Measurements from ENCODE around the gene VLDLR. TPM values are rescaled to one million over a fixed set of nuclear protein-coding genes. Genes with fewer than 3 reads are reported as not detected.

Gene VLDLR
- total RNA-seq, 1 donor from 2014 or later = 47.8 TPM

GRCh38 chr9:2675834-2676233 lies 54.2 kb downstream of the VLDLR start:
- TF ChIP-seq CTCF (IDR thresholded peaks at IDR 0.05; ENCODE audit: unreplicated experiment) = no peak
- peak overlapping the region; percentile 38 for H3K27ac Mint-ChIP-seq
- no peak for DNase-seq (ENCODE audit: low spot score in 2 of 2, unreplicated experiment in 2 of 2)
- H3K36me3 Mint-ChIP-seq = no peaks in the 10 kb centered on the region
- no peak overlapping the region for H3K4me3 Mint-ChIP-seq
- no peaks in the 10 kb centered on the region for H3K27me3 Mint-ChIP-seq (ENCODE audit: low read depth)
- H3K9me3 Mint-ChIP-seq = peaks cover 5% of the 10 kb centered on the region
- peaks cover 15% of the 10 kb centered on the region for H3K4me1 Mint-ChIP-seq

- Mint-ChIP-seq H3K36me3 (no peaks in the 10 kb centered on the region), H3K27ac (no peak overlapping the region), H3K27me3 (ENCODE audit: low read depth) (no peaks in the 10 kb centered on the region), H3K4me1 (peaks cover 15% of the 10 kb centered on the region), H3K9me3 (peaks cover 9% of the 10 kb centered on the region), H3K4me3 (no peak overlapping the region)
- TF ChIP-seq CTCF (IDR thresholded peaks at IDR 0.05; ENCODE audit: unreplicated experiment) = no peak
- DNase-seq (ENCODE audit: low spot score in 2 of 2, unreplicated experiment in 2 of 2) = no peak
Measured at GRCh38 chr9:2676466-2676865, 54.9 kb downstream of the VLDLR start.

GRCh38 chr9:2677915-2678889 lies 56.6 kb downstream of the VLDLR start:
- H3K27ac Mint-ChIP-seq = no peak overlapping the region
- no peak for DNase-seq (ENCODE audit: low spot score in 2 of 2, unreplicated experiment in 2 of 2)
- H3K4me3 Mint-ChIP-seq = no peak overlapping the region
- no peaks in the 10 kb centered on the region for H3K27me3 Mint-ChIP-seq (ENCODE audit: low read depth)
- H3K4me1 Mint-ChIP-seq = peaks cover 15% of the 10 kb centered on the region
- TF ChIP-seq CTCF (IDR thresholded peaks at IDR 0.05; ENCODE audit: unreplicated experiment) = no peak
- H3K9me3 Mint-ChIP-seq = peaks cover 9% of the 10 kb centered on the region
- no peaks in the 10 kb centered on the region for H3K36me3 Mint-ChIP-seq

- H3K27ac Mint-ChIP-seq = no peak overlapping the region
- peaks cover 15% of the 10 kb centered on the region for H3K4me1 Mint-ChIP-seq
- no peaks in the 10 kb centered on the region for H3K36me3 Mint-ChIP-seq
- no peak overlapping the region for H3K4me3 Mint-ChIP-seq
- no peak for DNase-seq (ENCODE audit: low spot score in 2 of 2, unreplicated experiment in 2 of 2)
- no peak for TF ChIP-seq CTCF (IDR thresholded peaks at IDR 0.05; ENCODE audit: unreplicated experiment)
- H3K27me3 Mint-ChIP-seq (ENCODE audit: low read depth) = no peaks in the 10 kb centered on the region
- H3K9me3 Mint-ChIP-seq = peaks cover 9% of the 10 kb centered on the region
Measured at GRCh38 chr9:2679011-2679410, 57.4 kb downstream of the VLDLR start.

GRCh38 chr9:2681981-2682380 lies 60.4 kb downstream of the VLDLR start:
- Mint-ChIP-seq H3K27ac (no peak overlapping the region), H3K27me3 (ENCODE audit: low read depth) (no peaks in the 10 kb centered on the region), H3K9me3 (peaks cover 9% of the 10 kb centered on the region), H3K4me1 (peaks cover 2% of the 10 kb centered on the region), H3K36me3 (no peaks in the 10 kb centered on the region), H3K4me3 (no peak overlapping the region)
- no peak for TF ChIP-seq CTCF (IDR thresholded peaks at IDR 0.05; ENCODE audit: unreplicated experiment)
- DNase-seq (ENCODE audit: low spot score in 2 of 2, unreplicated experiment in 2 of 2) = no peak

Data from mesothelial cell of epicardium (in vitro differentiated cells).